Astrocyte (in vitro differentiated cells and primary cell): ENCODE data around the gene MYMK.

ENCODE experiments used
- CTCF ChIP-seq: IDR thresholded peaks from 2 replicates; pipeline ENCODE4 v1.5.1; 2011; ENCODE audit warnings: low read depth, mild to moderate bottlenecking, inconsistent platforms, low read length, moderate library complexity; ENCODE audit not compliant: insufficient read depth
- EZH2 ChIP-seq: IDR thresholded peaks from 2 replicates; pipeline ENCODE4 v1.6.1; 2012; ENCODE audit warnings: mild to moderate bottlenecking, low read length, inconsistent platforms; ENCODE audit not compliant: insufficient read depth

- TF ChIP-seq CTCF, result no peak
- TF ChIP-seq EZH2, result no peak
These were observed 30.8 kb downstream of the MYMK start for GRCh38 chr9:133493845-133494540.
